Measurements from ENCODE around the gene RPS6KA1.
"Not testable (repeated sequence)": the region's sequence is repeated elsewhere in the genome, so short reads cannot be mapped to it uniquely, and the experiment has no call there.

The RPS6KA1 gene

GRCh38 chr1:26529655-26530409, at the start of gene RPS6KA1:
Gene RPS6KA1, plus strand, starts transcription at chr1:26529761. Its CDS starts 160 bp downstream, at chr1:26529921.
- DNase-seq: peak; percentile 24

GRCh38 chr1:26482921-26483320, 46.6 kb upstream of the RPS6KA1 start:
- DNase-seq: no peak

- no peak for DNase-seq
These were observed 45.6 kb upstream of the RPS6KA1 start for GRCh38 chr1:26483980-26484379.

GRCh38 chr1:26490155-26490554, 39.4 kb upstream of the RPS6KA1 start:
- DNase-seq: no peak

GRCh38 chr1:26493267-26493666, 36.3 kb upstream of the RPS6KA1 start:
- no peak for DNase-seq

GRCh38 chr1:26493938-26494337, 35.6 kb upstream of the RPS6KA1 start:
- no peak for DNase-seq

GRCh38 chr1:26496861-26497260, 32.7 kb upstream of the RPS6KA1 start:
- peak; percentile 22 for DNase-seq

- DNase-seq: no peak
These were observed 30.7 kb upstream of the RPS6KA1 start for GRCh38 chr1:26498894-26499293.

GRCh38 chr1:26500488-26501175, 28.9 kb upstream of the RPS6KA1 start:
- DNase-seq: peak; percentile 72

- not testable (repeated sequence) for DNase-seq
These were observed 18.9 kb upstream of the RPS6KA1 start for GRCh38 chr1:26510711-26511110.

- not testable (repeated sequence) for DNase-seq
These were observed 13.7 kb upstream of the RPS6KA1 start for GRCh38 chr1:26515836-26516235.

- DNase-seq: no peak
These were observed 12.4 kb upstream of the RPS6KA1 start for GRCh38 chr1:26516987-26517765.

- DNase-seq: no peak
These were observed 11.9 kb upstream of the RPS6KA1 start for GRCh38 chr1:26517766-26518049.

- no peak for DNase-seq
These were observed 11.2 kb upstream of the RPS6KA1 start for GRCh38 chr1:26518355-26518754.

- no peak for DNase-seq
These were observed 9.2 kb upstream of the RPS6KA1 start for GRCh38 chr1:26520339-26520738.

- DNase-seq: no peak
These were observed 7.9 kb upstream of the RPS6KA1 start for GRCh38 chr1:26521669-26522030.

- no peak for DNase-seq
These were observed 7.5 kb upstream of the RPS6KA1 start for GRCh38 chr1:26522073-26522472.

- no peak for DNase-seq
These were observed 5.4 kb upstream of the RPS6KA1 start for GRCh38 chr1:26524181-26524580.

- DNase-seq: no peak
These were observed 3.3 kb upstream of the RPS6KA1 start for GRCh38 chr1:26526287-26526686.

- DNase-seq: no peak
These were observed 231 bp upstream of the RPS6KA1 start for GRCh38 chr1:26529405-26529654.

- DNase-seq: no peak
These were observed 891 bp downstream of the RPS6KA1 start for GRCh38 chr1:26530410-26530894.

- peak; percentile 32 for DNase-seq
These were observed 1.5 kb downstream of the RPS6KA1 start for GRCh38 chr1:26530895-26531598.

- DNase-seq: no peak
These were observed 2.1 kb downstream of the RPS6KA1 start for GRCh38 chr1:26531651-26532131.
